GM13976 (cell line): ENCODE data around the gene HKDC1.

Source experiments
- DNase-seq: peaks from one replicate; pipeline ENCODE4 v3.0.0; 2012; ENCODE audit warnings: low spot score
- CTCF ChIP-seq: IDR thresholded peaks from 2 replicates; pipeline ENCODE4 v1.5.1; 2012; ENCODE audit warnings: borderline replicate concordance, mild to moderate bottlenecking; ENCODE audit not compliant: insufficient read depth; ENCODE audit errors: extremely low read depth, missing control alignments, control extremely low read depth
- in situ Hi-C: fragments of 300-500 bp; cut with MboI; formaldehyde crosslinking; loops from one replicate; pipeline ENCODE4 v1.12.0; 2022; ENCODE audit warnings: low sequenced_read_pairs, mixed read lengths, inconsistent platforms; ENCODE audit not compliant: unreplicated experiment

HKDC1 gene

GRCh38 chr10:69208761-69209160 is 11.4 kb upstream of the HKDC1 start:
- in situ Hi-C loops, result no loop called here
- DNase-seq, result no peak
- TF ChIP-seq CTCF, result no peak

DNA sequence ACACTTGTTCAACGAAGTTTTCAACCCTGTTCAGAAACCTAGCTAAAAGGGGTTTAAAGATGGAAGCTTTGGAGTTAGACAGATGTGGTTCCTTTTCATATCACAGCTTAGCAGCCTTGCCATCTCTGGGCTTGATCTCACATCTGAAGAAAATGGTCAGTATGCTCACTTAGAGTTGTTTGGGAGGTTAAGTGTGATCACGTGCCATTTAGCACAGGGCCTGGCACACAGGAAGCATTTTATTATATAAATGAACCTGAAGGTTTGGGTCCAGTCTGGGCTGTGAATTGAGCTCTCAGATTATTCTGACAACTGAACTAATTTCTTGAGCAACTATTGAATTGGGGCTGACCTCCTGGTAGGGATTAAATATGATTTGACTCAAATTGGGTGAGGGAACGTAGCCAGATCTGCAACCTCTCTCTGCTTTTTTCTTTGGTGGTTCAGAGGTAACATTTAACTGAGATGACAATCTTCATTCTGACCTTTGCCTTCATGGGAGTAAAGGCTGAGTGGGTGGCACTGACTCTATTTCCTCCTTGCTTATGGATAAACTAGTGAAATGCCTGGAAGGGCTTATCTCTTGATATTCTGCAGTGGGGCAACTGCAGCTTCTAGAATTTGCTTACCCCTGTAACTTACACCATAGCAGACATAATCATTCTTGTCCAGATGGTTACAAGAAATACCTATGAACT is 10.2 kb upstream of the HKDC1 start:
- no peak for DNase-seq
- TF ChIP-seq CTCF, result no peak
- in situ Hi-C loops, result no loop called here

DNA sequence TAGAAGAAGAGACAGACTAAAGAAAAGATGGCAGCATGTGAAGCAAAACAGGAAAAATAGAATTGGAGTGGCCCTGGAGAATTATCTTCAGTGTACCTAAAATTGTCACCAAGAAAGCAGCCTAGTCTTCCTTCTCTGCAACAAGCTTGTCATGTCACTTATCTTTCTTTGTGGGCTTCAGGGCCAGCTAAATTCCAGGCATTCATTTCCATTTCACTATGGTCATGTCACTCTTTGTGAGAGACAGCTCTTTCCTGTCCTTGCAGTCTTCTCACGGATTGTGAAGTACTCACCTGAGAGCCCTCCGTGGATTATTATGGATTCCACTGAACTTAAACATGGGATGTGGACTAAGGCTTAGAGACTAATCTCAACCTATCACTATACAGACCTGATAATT is 9.0 kb upstream of the HKDC1 start:
- DNase-seq, result no peak
- no peak for TF ChIP-seq CTCF
- in situ Hi-C loops, result no loop called here

DNA sequence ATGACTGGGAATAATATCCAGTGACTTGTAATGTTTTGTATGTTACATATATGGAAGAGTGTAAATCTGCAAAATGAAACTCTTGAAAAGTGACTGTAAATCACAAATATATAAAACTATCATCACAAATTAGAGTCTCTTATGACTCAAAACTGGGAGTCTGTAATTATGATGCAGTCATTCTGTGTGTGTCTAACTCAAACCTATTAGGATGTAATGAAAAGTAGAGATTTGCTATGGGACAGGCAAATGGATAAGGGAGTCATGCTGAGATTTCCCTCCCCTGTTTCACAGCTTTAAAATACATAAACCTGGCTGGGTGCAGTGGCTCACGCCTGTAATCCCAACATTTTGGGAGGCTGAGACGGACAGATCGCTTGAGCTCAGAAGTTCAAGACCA is 8.6 kb upstream of the HKDC1 start:
- in situ Hi-C loops, result no loop called here
- TF ChIP-seq CTCF, result no peak
- DNase-seq, result no peak

GRCh38 chr10:69213591-69214311 is 6.4 kb upstream of the HKDC1 start:
- no peak for DNase-seq
- no peak for TF ChIP-seq CTCF
- in situ Hi-C loops, result no loop called here

GRCh38 chr10:69214666-69215131 is 5.4 kb upstream of the HKDC1 start:
- DNase-seq, result no peak
- in situ Hi-C loops, result no loop called here
- no peak for TF ChIP-seq CTCF
